CD4-positive, alpha-beta T cell (primary cell): ENCODE data around the gene AAK1. TPM values are rescaled to one million over a fixed set of nuclear protein-coding genes. Genes with fewer than 3 reads are reported as not detected.

ENCODE experiments used
- ATAC-seq: fragments of 200-7000 bp; cut with Tn5 transposase; one replicate; pipeline ENCODE4 v1.10.0; 2022; ENCODE audit warnings: mild to moderate bottlenecking; ENCODE audit not compliant: poor library complexity
- CTCF ChIA-PET: fragments of 350-600 bp; sonication (Branson Sonifier 250); formaldehyde crosslinking; loops from one replicate; lab custom pipeline; 2021; ENCODE audit warnings: antibody characterized with exemption, inconsistent platforms; lab: Charles Lee
- POLR2A ChIA-PET: fragments of 350-600 bp; sonication (Branson Sonifier 250); formaldehyde crosslinking; loops from one replicate; lab custom pipeline; 2021; ENCODE audit warnings: antibody characterized with exemption, inconsistent platforms; lab: Charles Lee
- DNase-seq, 14 experiments: peaks; one replicate each; pipeline ENCODE4 v3.0.0-alpha.2; 2013 to 2020; ENCODE audit warnings: mixed read lengths in 2 of 14
- H3K27ac ChIP-seq, 2 donors: one replicate each; pipeline versions ENCODE4 v1.5.1 to v1.7.0; 2013; ENCODE audit warnings: low read length in 2 of 2, low read depth in 1 of 2, mild to moderate bottlenecking in 1 of 2
- H3K27me3 ChIP-seq, 2 experiments: 1 replicate in 1 of 2; 2 replicates in 1 of 2; pipeline versions ENCODE4 v1.6.1 to v1.7.0; 2013; ENCODE audit warnings: low read length in 2 of 2, control low read depth in 1 of 2, mild to moderate bottlenecking in 1 of 2, moderate library complexity in 1 of 2; ENCODE audit not compliant: insufficient read depth in 2 of 2, control insufficient read depth in 1 of 2
- H3K36me3 ChIP-seq: one replicate; pipeline ENCODE4 v1.6.1; 2013; ENCODE audit warnings: low read length, control low read depth; ENCODE audit not compliant: insufficient read depth
- H3K4me1 ChIP-seq: one replicate; pipeline ENCODE4 v1.6.1; 2013; ENCODE audit warnings: low read length, control low read depth; ENCODE audit not compliant: insufficient read depth
- H3K4me3 ChIP-seq: one replicate; pipeline ENCODE4 v1.5.1; 2013; ENCODE audit warnings: mild to moderate bottlenecking, low read length, moderate library complexity
- H3K9me3 ChIP-seq, 2 experiments: 1 replicate in 1 of 2; 2 replicates in 1 of 2; pipeline versions ENCODE4 v1.6.1 to v1.7.0; 2013; ENCODE audit warnings: low read length in 2 of 2, mild to moderate bottlenecking in 2 of 2, control low read depth in 1 of 2, moderate library complexity in 1 of 2; ENCODE audit not compliant: control insufficient read depth in 1 of 2, insufficient read depth in 1 of 2
- H3K27ac Mint-ChIP-seq: one replicate; pipeline ENCODE4 v1.8.0; 2020; ENCODE audit warnings: mixed read lengths
- H3K27me3 Mint-ChIP-seq: one replicate; pipeline ENCODE4 v1.8.0; 2021; ENCODE audit warnings: mixed read lengths
- H3K36me3 Mint-ChIP-seq: one replicate; pipeline ENCODE4 v1.8.0; 2021; ENCODE audit warnings: low read depth, mixed read lengths
- H3K4me1 Mint-ChIP-seq: one replicate; pipeline ENCODE4 v1.8.0; 2021; ENCODE audit warnings: low read depth, mixed read lengths
- H3K4me3 Mint-ChIP-seq: one replicate; pipeline ENCODE4 v1.8.0; 2020; ENCODE audit warnings: mild to moderate bottlenecking, mixed read lengths
- H3K9me3 Mint-ChIP-seq: one replicate; pipeline ENCODE4 v1.8.0; 2020; ENCODE audit warnings: mixed read lengths
- intact Hi-C, 2 experiments: fragments of 100-400 bp; cut with DNase I in 1 of 2; cut with micrococcal nuclease in 1 of 2; formaldehyde crosslinking; loops; one replicate each; pipeline versions ENCODE4 v1.15.1 to v1.9.0; 2023 to 2025; cut with DNase I, micrococcal nuclease
- total RNA-seq, 174 experiments: library from RNA in 2 of 174; stranded (reverse) in 2 of 174; gene quantifications; one replicate each; pipeline ENCODE4 v1.2.3 and lab custom pipeline; 2021 to 2026
- TF ChIP-seq, protein P1 (sequence below): fragments of 200-600 bp; IDR thresholded peaks from one replicate; pipeline ENCODE4 v1.8.0; 2022; ENCODE audit warnings: antibody characterized with exemption, mild to moderate bottlenecking

Gene AAK1
- total RNA-seq, 2 experiments from 2014 or later = 201 to 208 TPM

DNA sequence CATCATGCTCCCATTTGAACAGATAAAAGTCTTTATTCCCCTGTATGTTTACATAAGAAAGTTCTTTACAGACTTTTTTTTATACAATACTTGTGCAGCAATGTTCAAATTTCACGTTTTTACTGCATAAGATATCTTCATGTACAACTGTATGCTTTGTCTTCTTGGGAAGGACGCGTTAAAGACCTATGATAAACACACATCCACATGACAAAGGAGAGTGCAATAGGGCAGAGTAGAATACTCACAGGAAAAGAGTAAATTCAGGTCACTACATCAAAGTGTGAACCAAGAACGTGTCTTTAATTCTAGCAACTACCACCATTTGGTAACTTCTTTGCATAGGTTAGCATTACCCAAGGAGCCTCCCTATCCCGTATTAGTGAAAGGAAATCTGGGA lies 172.6 kb downstream of the AAK1 start:
- Mint-ChIP-seq H3K27ac (peak overlapping the region; percentile 31), H3K4me1 (peaks cover 4% of the 10 kb centered on the region), H3K36me3 (peaks cover 93% of the 10 kb centered on the region), H3K9me3 (no peaks in the 10 kb centered on the region), H3K4me3 (no peak overlapping the region), H3K27me3 (no peaks in the 10 kb centered on the region)
- H3K4me3 ChIP-seq = no peak overlapping the region
- H3K27me3 ChIP-seq = no peaks in the 10 kb centered on the region
- peaks cover 3% of the 10 kb centered on the region for H3K4me1 ChIP-seq
- H3K27ac ChIP-seq = no peak overlapping the region
- ATAC-seq (no peak), DNase-seq (no peak)
- no peaks in the 10 kb centered on the region for H3K9me3 ChIP-seq
- ChIA-PET CTCF (no interaction called here), POLR2A (no interaction called here)
- peaks cover 78% of the 10 kb centered on the region for H3K36me3 ChIP-seq
- TF ChIP-seq, protein P1, sequence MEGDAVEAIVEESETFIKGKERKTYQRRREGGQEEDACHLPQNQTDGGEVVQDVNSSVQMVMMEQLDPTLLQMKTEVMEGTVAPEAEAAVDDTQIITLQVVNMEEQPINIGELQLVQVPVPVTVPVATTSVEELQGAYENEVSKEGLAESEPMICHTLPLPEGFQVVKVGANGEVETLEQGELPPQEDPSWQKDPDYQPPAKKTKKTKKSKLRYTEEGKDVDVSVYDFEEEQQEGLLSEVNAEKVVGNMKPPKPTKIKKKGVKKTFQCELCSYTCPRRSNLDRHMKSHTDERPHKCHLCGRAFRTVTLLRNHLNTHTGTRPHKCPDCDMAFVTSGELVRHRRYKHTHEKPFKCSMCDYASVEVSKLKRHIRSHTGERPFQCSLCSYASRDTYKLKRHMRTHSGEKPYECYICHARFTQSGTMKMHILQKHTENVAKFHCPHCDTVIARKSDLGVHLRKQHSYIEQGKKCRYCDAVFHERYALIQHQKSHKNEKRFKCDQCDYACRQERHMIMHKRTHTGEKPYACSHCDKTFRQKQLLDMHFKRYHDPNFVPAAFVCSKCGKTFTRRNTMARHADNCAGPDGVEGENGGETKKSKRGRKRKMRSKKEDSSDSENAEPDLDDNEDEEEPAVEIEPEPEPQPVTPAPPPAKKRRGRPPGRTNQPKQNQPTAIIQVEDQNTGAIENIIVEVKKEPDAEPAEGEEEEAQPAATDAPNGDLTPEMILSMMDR = no peak
- intact Hi-C loops = no loop called here

DNA sequence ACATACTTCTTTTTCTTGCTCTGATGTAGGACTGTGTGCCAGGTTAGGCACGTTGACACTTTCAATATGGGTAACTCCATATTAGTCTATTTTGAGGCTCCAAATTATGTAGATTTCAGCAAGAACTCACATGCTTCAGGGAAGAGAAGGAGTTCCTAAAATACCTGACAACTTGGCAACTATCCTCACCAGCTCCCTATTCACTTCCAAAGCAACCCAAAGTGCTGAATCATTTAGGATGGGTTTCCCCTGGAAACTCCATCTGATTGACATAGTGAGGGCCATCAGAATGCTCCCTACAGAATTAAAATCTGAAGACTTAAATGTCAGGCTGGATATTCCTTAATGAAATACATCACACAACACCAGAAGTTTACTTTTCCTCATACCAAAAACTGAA lies 173.8 kb downstream of the AAK1 start:
- peaks cover 78% of the 10 kb centered on the region for H3K36me3 ChIP-seq
- peaks cover 93% of the 10 kb centered on the region for H3K36me3 Mint-ChIP-seq

DNA sequence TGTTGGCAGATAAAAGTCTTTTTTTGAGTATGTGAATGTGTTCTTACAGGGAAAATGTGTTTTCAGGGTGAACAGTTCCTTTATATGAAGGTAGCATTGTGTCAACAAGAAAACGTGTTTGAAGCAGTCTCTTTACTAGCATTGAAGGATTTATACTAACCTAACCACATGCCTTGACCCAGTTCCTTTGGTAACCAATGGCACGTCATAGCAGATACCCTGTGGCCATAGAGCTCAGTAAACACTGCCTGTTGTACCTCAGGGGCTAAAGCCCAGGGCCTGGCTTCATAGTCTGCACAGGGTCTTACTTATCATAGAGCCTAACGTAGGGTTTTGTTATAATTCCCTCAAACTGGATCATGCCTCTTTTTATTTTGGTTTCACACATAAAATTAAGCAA lies 174.2 kb downstream of the AAK1 start:
- H3K27ac ChIP-seq = no peak overlapping the region
- ATAC-seq = no peak

More for the DNA sequence above, 173.8 kb downstream of the AAK1 start:
- DNase-seq = no peak
- no peak overlapping the region for H3K4me3 Mint-ChIP-seq
- TF ChIP-seq, protein P1 = no peak
- no peak overlapping the region for H3K27ac ChIP-seq
- no peaks in the 10 kb centered on the region for H3K4me1 ChIP-seq
- H3K9me3 Mint-ChIP-seq = no peaks in the 10 kb centered on the region
- ChIA-PET POLR2A (interaction anchor here (1.7 kb wide), 1 partner anchor 33 kb away, joined by 5 read pairs; the partner anchor contains the start of gene NFU1), CTCF (no interaction called here)
- intact Hi-C loops = no loop called here
- ATAC-seq = no peak
- no peaks in the 10 kb centered on the region for H3K9me3 ChIP-seq
- H3K4me1 Mint-ChIP-seq = no peaks in the 10 kb centered on the region
- no peaks in the 10 kb centered on the region for H3K27me3 ChIP-seq
- peak overlapping the region; percentile 75 for H3K27ac Mint-ChIP-seq
- H3K4me3 ChIP-seq = no peak overlapping the region
- H3K27me3 Mint-ChIP-seq = no peaks in the 10 kb centered on the region

More for the DNA sequence above, 174.2 kb downstream of the AAK1 start:
- intact Hi-C loops = no loop called here
- Mint-ChIP-seq H3K27me3 (no peaks in the 10 kb centered on the region), H3K36me3 (peaks cover 95% of the 10 kb centered on the region), H3K4me3 (no peak overlapping the region), H3K4me1 (no peaks in the 10 kb centered on the region), H3K27ac (peak overlapping the region; percentile 75), H3K9me3 (no peaks in the 10 kb centered on the region)
- H3K9me3 ChIP-seq = no peaks in the 10 kb centered on the region
- no peak for DNase-seq
- H3K36me3 ChIP-seq = peaks cover 79% of the 10 kb centered on the region
- no peak overlapping the region for H3K4me3 ChIP-seq
- TF ChIP-seq, protein P1 = no peak
- CTCF ChIA-PET = no interaction called here
- H3K4me1 ChIP-seq = no peaks in the 10 kb centered on the region
- no peaks in the 10 kb centered on the region for H3K27me3 ChIP-seq
- POLR2A ChIA-PET = interaction anchor here (1.7 kb wide), 1 partner anchor 32 kb away, joined by 5 read pairs; the partner anchor contains the start of gene NFU1
